Erythroblast (primary cell): ENCODE results near the gene PIP5K1C.

Experiments
- GATA1 ChIP-seq: IDR thresholded peaks from 2 replicates; pipeline ENCODE4 v1.6.1; 2011; ENCODE audit warnings: low read depth, mild to moderate bottlenecking, control low read depth, low read length, moderate library complexity
- POLR2A ChIP-seq: IDR thresholded peaks from 2 replicates; pipeline ENCODE4 v1.6.1; 2011; ENCODE audit warnings: mild to moderate bottlenecking, low read length

GRCh38 chr19:3682741-3683404 lies 17.4 kb downstream of the PIP5K1C start:
- TF ChIP-seq POLR2A, result no peak
- no peak for TF ChIP-seq GATA1
